Stimulated activated CD4-positive, alpha-beta T cell treated with anti-CD3 and anti-CD28 coated beads, Interleukin-2, amount 100 ng/mL, for 48 hours (primary cell): ENCODE measurements around the gene STK32B.
"Not testable (repeated sequence)": the region's sequence is repeated elsewhere in the genome, so short reads cannot be mapped to it uniquely, and the experiment has no call there.

Experiments used
- DNase-seq, 2 donors: peaks; one replicate each; pipeline ENCODE4 v3.0.0-alpha.2; 2020

The STK32B gene

GRCh38 chr4:5165420-5166369 lies 114.4 kb downstream of the STK32B start:
- no peak for DNase-seq

GRCh38 chr4:5166377-5166776 lies 115.1 kb downstream of the STK32B start:
- DNase-seq, result no peak

DNA sequence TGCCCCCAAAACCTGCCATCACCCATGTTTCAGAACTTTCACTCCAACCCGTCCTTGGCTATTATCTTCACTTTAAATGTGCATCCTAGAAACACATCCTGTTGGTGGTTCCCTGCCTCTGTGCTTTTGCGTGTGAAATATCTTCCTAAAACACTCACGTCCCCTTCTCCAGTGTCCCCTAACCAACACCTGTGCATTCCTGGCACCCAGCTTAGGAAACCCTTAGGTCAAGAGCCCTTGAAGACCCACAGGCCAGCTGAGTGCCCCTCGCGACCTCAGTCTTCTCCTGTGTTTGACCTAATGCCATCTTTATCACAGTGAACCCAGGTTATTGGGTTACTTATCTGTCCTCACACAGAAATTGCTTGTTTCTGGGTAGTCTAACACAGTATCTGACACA lies 117.6 kb downstream of the STK32B start:
- no peak for DNase-seq

DNA sequence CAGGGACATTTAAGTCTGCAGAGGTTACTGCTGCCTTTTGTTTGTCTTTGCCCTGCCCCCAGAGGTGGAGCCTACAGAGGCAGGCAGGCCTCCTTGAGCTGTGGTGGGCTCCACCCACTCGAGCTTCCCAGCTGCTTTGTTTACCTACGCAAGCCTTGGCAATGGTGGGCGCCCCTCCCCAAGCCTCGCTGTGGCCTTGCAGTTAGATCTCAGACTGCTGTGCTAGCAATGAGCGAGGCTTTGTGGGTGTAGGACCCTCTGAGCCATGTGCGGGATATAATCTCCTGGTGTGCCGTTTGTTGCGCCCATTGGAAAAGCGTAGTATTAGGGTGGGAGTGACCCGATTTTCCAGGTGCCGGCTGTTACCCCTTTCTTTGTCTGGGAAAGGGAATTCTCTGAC lies 124.6 kb downstream of the STK32B start:
- DNase-seq, result not testable (repeated sequence)

DNA sequence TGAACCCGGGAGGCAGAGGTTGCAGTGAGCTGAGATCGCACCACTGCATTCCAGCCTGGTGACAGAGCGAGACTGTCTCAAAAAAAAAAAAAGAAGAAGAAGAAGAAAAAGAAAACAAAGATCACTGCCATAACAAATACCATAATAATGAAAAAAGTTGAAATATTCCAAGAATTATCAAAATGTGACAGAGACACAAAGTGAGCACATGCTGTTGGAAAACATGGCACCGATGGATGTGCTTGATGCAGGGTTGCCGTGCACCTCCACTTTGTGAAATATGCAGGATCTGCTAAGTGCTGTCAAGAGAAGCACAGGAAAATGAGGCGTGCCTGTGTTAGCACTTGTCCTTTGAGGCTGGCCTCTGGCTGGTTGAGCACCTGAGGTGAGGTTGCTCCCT lies 133.3 kb downstream of the STK32B start:
- no peak for DNase-seq

DNA sequence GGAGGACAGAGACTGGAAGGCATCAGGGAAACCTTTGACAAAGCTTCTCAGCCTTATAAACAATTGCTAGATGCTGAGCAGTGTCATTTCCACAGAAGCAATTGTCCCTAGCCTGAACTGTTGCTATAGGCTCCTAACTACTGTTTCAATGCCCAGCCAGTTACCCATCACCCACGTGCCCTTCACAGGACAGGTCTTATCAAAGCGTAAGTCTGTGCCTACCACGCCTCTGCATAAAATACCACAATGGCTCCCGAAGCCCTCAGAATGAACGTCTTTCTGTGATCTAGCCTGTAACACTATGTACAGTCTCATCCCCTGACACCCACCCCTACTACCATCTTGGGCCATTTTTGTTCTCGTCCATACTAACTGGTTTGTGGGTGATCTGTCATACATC lies 134.3 kb downstream of the STK32B start:
- no peak for DNase-seq

DNA sequence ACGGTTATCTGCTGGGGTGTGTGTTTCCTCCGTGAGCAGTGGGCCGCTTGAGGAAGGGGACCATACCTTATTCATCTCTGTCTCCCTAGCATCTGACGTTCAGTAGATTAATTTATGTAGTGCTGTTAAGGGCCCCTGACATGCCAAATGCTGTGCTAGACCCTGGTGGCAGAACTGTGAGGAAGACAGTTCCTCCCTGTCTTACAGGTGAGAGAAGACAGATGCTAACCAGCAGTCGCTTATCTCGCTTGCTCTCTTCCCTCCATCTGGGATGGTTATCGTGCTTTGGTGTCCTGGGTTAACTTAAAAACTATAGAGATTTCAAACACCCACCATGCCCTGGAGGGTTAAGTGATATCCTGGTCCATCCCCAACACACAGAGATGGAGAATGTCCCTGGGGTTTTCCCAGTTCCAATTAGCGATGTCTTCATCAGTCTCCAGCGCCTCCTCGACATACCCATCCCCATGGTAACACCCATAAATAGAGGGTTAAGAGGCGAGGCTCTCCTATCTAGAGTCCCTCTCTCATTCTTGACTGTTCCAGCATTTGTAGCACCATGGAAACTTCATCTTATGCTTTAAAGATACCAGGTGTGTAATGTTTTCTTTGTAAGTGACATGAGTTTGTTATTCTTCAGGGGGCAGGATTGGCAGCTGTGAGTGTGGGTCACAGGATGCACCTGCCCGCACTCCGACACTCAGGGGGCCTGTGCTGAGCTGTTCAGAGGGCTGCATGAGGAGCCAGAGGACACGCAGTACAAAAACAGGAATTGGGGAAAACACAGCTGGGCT lies 135.2 kb downstream of the STK32B start:
- DNase-seq, result no peak

GRCh38 chr4:5188130-5188529 lies 136.8 kb downstream of the STK32B start:
- no peak for DNase-seq

DNA sequence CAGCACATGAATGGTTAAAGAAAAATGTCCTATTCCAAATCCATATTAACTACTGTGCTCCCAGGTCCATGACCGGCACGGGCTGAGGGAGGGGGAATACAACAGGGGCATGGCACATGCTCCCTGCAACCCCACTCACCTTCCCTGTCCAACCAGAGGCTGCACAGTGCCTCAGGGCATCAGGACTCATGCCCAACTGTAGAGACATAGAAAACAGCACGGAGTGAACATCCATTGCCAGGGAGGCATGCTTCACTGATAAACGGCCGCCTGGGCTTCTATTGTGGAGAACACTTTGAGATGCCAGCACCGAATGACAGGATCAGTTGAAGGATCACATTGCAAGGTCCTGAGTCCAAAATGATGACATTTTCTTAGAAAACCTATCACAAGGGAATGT lies 140.6 kb downstream of the STK32B start:
- no peak for DNase-seq

- no peak for DNase-seq
Observed at GRCh38 chr4:5192271-5192670, 141.0 kb downstream of the STK32B start.

DNA sequence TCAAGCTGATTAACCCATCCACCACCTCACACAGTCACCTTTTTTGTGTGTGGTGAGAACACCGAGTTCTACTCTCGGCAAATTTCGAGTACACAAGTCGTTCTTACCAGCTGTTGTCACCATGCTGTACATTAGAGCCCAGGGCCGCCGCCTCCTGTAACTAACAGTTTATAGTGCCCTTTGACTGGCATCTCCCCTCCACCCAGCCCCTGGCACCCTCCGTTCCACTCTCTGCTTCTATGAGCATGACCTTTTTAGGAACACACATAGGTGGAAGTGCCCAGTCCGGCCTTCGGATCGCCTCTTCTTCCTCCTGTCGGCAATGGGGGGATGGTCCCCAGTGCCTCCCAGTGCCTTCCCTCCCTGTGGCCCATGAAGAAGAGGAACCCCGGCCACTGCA lies 141.4 kb downstream of the STK32B start:
- DNase-seq, result no peak

- DNase-seq, result no peak
Observed at GRCh38 chr4:5198656-5199541, 147.6 kb downstream of the STK32B start.

DNA sequence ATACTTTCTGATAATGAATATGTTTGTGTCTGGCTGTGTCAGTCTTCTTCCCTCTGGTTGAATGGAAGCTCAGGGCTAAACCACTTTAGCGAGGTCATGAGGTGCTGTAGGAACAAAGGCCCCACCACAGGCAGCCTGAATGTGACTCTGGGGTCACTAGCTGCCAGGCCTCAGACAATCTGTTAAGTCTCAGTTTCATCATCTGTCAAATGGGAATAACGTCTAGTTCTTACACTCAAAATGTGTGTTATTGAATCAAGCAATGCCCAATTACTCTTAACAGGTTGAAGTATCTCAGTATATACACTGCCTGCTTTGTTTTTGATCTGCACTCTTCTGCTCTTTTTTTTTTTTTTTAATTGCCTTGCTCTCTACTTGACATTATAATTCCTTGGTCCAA lies 148.6 kb downstream of the STK32B start:
- DNase-seq, result no peak

- DNase-seq, result no peak
Observed at GRCh38 chr4:5200513-5200912, 149.2 kb downstream of the STK32B start.

- DNase-seq, result no peak
Observed at GRCh38 chr4:5203309-5203992, 152.2 kb downstream of the STK32B start.

DNA sequence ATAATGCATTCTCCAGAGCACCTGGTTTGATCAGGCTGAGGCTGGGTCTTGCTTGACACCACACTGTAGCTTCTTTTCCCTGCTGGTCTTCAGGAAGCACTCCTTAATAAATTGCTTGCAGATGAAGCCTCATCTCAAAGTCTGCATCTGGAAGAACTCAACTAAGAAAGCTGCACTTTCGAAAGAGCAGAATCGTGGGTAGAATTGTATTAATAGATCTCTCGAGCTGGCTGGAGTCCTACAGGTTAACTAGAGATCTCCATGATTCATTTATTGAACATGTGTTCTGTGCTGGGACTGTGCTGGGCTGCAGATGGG lies 152.7 kb downstream of the STK32B start:
- no peak for DNase-seq

DNA sequence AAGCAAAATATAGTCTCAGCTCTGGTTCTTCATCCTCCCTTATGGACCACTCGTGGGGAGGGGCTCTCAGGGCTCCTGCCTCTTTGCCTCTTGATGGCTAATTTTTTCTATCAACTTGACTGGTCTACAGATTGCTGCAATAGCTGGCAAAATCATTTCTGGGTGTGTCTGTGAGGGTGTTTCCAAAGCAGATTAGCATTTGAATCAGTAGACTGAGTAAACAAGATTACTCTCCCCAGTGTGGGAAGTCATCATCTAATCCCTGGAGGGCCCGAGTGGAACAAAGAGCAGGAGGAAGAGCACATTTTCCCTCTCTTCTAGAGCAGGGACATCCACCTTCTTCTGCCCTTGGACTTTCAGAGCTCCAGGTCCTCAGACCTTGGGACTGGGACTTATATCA lies 153.5 kb downstream of the STK32B start:
- DNase-seq, result no peak

DNA sequence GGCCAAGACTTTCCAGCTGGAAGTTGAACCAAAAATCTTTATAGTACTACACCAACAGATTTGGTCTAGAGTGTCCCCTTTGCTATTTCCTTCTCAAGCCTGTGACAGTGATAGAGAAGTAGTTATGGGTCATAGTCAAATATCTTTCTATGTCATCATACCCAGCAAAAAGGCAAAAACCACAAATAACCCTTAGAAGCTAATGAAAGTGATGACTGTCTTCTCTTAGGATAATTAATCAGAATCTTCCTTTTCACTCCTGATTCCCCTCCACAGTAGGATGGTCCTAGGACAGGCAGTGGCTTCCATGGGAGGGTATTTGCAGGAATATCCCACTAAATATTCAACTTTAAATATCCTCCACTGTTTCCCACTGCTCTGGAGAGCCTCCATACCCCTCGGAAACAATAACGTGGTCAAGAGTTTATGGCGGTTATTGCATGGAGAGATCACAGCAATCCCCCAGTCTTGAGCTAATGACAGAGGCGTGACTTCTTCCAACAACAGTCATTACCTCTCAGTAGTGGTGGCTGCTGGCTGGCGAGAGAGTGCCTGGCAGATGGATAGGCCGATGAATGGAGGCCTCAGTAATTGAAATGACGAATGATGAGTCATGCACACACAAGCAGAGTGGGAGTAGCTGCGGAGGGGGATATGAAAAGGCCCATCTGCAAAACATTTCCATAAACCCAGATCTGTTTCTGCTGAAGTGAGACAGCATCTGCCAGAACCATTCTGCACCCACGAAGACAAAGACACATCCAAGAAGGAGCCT lies 154.9 kb downstream of the STK32B start:
- no peak for DNase-seq

- DNase-seq, result no peak
Observed at GRCh38 chr4:5209862-5210261, 158.6 kb downstream of the STK32B start.

GRCh38 chr4:5211282-5211839 lies 160.1 kb downstream of the STK32B start:
- DNase-seq, result no peak

- DNase-seq, result no peak
Observed at GRCh38 chr4:5212255-5213013, 161.2 kb downstream of the STK32B start.
